Neural crest cell (in vitro differentiated cells): Measurements from ENCODE around the gene COMMD3. TPM values are rescaled to one million over a fixed set of nuclear protein-coding genes. Genes with fewer than 3 reads are reported as not detected.
A peak's percentile ranks its signal among the peaks of the same experiment; 100 is the strongest.

Source experiments
- DNase-seq: peaks from one replicate; pipeline ENCODE4 v3.0.0; 2021; ENCODE audit warnings: low read depth, mixed read lengths, low spot score
- H3K27ac Mint-ChIP-seq: one replicate; pipeline ENCODE4 v1.8.0; 2021; ENCODE audit warnings: mild to moderate bottlenecking, mixed read lengths; ENCODE audit not compliant: unreplicated experiment
- H3K27me3 Mint-ChIP-seq: 2 replicates; pipeline ENCODE4 v1.8.0; 2021; ENCODE audit warnings: low read depth, mild to moderate bottlenecking, mixed read lengths
- H3K36me3 Mint-ChIP-seq: 2 replicates; pipeline ENCODE4 v1.8.0; 2021; ENCODE audit warnings: low read depth, mild to moderate bottlenecking, mixed read lengths
- H3K4me1 Mint-ChIP-seq: 2 replicates; pipeline ENCODE4 v1.8.0; 2021; ENCODE audit warnings: mixed read lengths
- H3K4me3 Mint-ChIP-seq: one replicate; pipeline ENCODE4 v1.8.0; 2021; ENCODE audit warnings: mild to moderate bottlenecking, mixed read lengths
- H3K9me3 Mint-ChIP-seq: 2 replicates; pipeline ENCODE4 v1.8.0; 2021; ENCODE audit warnings: mixed read lengths
- total RNA-seq: library from RNA; stranded (reverse); gene quantifications from 2 replicates; pipeline ENCODE4 v1.2.1, GENCODE V29; 2021
- TF ChIP-seq, protein P1 (sequence below): fragments of 200-600 bp; sonication (generic); conservative IDR thresholded peaks from 2 replicates; pipeline ENCODE4 v1.5.0; 2021; ENCODE audit warnings: antibody characterized with exemption, mild to moderate bottlenecking

The COMMD3 gene
- total RNA-seq, 1 donor from 2014 or later, result 35.1 TPM

DNA sequence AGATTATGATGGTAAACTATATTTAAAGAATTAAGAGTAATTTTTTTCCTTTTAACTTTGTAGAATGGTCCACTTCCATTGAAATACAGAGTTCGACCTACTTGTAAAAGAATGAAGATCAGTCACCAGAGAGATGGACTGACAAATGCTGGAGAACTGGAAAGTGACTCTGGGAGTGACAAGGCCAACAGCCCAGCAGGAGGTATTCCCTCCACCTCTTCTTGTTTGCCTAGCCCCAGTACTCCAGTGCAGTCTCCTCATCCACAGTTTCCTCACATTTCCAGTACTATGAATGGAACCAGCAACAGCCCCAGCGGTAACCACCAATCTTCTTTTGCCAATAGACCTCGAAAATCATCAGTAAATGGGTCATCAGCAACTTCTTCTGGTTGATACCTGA lies 13.0 kb downstream of the COMMD3 start:
- Mint-ChIP-seq H3K36me3 (peaks cover 21% of the 10 kb centered on the region), H3K4me3 (no peak overlapping the region), H3K9me3 (peaks cover 3% of the 10 kb centered on the region), H3K4me1 (peaks cover 25% of the 10 kb centered on the region), H3K27me3 (peaks cover 58% of the 10 kb centered on the region), H3K27ac (no peak overlapping the region)
- TF ChIP-seq, protein P1, sequence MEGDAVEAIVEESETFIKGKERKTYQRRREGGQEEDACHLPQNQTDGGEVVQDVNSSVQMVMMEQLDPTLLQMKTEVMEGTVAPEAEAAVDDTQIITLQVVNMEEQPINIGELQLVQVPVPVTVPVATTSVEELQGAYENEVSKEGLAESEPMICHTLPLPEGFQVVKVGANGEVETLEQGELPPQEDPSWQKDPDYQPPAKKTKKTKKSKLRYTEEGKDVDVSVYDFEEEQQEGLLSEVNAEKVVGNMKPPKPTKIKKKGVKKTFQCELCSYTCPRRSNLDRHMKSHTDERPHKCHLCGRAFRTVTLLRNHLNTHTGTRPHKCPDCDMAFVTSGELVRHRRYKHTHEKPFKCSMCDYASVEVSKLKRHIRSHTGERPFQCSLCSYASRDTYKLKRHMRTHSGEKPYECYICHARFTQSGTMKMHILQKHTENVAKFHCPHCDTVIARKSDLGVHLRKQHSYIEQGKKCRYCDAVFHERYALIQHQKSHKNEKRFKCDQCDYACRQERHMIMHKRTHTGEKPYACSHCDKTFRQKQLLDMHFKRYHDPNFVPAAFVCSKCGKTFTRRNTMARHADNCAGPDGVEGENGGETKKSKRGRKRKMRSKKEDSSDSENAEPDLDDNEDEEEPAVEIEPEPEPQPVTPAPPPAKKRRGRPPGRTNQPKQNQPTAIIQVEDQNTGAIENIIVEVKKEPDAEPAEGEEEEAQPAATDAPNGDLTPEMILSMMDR, result no peak
- DNase-seq, result no peak

DNA sequence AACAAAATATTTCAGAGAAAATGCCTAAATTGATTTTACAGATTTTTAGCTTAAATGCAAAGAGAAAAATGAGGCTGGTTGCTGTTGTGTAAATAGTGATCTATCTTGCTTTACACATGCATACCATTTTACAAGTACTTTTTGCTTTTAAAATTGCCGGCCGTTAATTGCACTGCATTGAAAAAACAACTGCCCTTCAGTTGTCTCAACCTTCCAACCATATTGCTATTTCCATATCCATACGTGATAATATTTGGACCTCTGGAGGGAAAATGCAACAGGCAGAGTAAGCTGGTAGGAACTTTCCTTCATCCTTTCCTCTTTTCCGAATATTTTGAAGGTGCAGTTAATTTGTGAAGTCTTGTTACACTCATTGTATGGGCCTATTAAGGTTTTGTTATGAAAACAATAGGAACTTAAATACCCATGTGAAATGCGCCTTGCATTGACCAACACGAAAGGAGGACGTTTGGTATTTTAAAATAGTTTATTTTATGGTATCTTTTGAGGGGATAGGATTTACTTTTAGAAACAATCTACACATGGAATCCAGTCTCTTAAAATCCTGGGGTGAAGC lies 16.0 kb downstream of the COMMD3 start:
- peaks cover 70% of the 10 kb centered on the region for H3K27me3 Mint-ChIP-seq

DNA sequence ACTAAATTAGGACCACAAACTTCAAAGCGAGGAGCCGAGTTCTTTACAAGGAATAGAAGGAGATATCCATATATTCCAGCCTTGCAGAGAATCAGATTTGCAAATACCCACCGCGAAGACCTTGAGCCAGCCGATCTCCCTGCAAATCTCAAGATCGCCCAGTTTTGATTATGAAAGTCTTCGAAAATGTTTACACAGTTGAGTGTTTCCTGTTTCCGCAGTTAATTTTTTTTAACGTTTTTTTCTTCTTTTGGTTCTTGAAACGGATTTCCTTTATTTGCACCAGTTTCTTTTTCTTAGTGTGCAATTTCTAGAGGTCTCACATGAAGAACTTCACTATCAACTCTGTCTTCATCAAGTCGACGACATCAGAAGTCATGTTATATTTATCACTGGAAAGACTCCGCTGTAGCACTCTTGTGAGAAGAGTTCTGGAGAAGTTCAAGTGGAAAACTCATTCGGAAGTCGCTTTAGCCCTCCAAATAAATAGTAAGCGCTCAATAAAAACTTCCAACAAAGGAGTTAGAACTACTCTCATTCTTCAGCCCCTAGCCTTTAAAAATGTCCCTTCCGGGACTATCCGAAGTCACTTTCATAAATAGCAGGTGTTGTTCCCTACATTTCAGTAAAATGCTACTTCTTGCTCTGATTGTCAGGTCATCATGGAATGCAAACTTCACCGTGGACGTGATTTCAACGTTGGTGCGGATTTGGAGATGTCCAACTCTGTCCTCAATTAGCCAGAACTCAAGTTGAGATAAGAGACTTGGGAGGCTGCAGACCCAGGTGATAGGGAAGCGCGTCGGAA lies 17.2 kb downstream of the COMMD3 start:
- Mint-ChIP-seq H3K4me1 (peaks cover 13% of the 10 kb centered on the region), H3K9me3 (peaks cover 3% of the 10 kb centered on the region), H3K27me3 (peaks cover 79% of the 10 kb centered on the region), H3K4me3 (peak overlapping the region; percentile 60), H3K36me3 (peaks cover 19% of the 10 kb centered on the region), H3K27ac (no peak overlapping the region)
- TF ChIP-seq, protein P1, result no peak
- DNase-seq, result no peak

More for the DNA sequence above, 16.0 kb downstream of the COMMD3 start:
- peaks cover 21% of the 10 kb centered on the region for H3K36me3 Mint-ChIP-seq
- peaks cover 3% of the 10 kb centered on the region for H3K9me3 Mint-ChIP-seq
- H3K27ac Mint-ChIP-seq, result no peak overlapping the region
- no peak for DNase-seq
- no peak overlapping the region for H3K4me3 Mint-ChIP-seq
- TF ChIP-seq, protein P1, result no peak
- H3K4me1 Mint-ChIP-seq, result peaks cover 9% of the 10 kb centered on the region

DNA sequence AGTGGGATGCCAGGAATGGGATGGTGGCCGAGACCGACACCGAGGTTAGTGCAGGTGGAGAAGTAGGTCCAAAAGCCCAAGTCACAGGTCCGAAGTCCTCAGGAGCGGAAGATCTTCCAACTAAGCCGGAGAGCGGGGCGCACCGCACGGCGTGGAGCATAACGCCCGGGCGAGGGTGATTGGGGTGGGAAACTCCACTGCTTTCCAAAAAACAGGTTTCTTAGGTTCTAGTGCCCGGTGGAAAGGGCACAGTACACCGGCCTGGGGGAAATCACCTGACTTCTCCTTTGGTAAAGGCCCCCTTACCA lies 17.7 kb downstream of the COMMD3 start:
- Mint-ChIP-seq H3K9me3 (peaks cover 3% of the 10 kb centered on the region), H3K27me3 (peaks cover 85% of the 10 kb centered on the region), H3K4me1 (peaks cover 13% of the 10 kb centered on the region), H3K36me3 (peaks cover 19% of the 10 kb centered on the region), H3K27ac (no peak overlapping the region), H3K4me3 (peak overlapping the region; percentile 60)
- TF ChIP-seq, protein P1, result no peak
- no peak for DNase-seq

DNA sequence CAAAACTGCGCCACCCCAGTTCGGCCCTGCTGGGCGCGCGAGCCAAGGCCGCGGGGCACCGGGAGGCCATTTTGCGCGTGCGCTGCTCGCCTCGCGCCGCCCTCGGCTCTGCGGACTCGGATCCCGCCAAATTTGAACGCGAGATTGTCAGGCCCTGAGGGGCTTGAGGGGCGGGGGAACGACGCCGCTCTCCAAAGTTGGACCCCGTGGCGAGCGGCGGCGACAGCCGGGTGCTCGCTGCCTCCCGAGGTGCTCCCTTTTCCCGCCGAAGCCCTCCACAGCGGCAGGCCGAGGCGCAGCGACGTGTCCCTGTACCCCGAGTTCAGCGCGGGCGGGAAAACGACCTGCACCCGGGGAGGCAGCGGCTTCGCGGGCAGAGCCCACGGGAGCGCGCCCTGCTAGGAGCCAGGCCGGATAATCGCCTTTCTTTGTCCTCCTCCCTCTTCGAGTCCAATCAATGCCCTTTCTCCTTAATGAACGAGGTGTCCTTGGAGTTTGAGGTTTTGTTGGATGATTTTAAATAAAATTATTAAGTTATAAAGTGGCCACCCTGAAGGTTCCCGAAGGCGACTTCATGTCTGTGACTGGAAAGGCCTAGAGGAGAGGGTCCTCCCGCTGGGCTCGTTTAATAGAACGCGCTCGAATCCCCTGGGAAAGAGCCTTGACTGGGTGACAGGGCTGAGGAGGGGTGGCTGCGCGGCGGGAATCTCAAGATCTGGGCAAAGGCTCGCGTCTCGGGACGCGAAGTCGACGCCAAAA lies 18.4 kb downstream of the COMMD3 start:
- TF ChIP-seq, protein P1, result no peak
- peaks cover 3% of the 10 kb centered on the region for H3K9me3 Mint-ChIP-seq
- DNase-seq, result no peak
- H3K36me3 Mint-ChIP-seq, result peaks cover 14% of the 10 kb centered on the region
- H3K27ac Mint-ChIP-seq, result no peak overlapping the region
- H3K27me3 Mint-ChIP-seq, result peaks cover 90% of the 10 kb centered on the region
- peaks cover 13% of the 10 kb centered on the region for H3K4me1 Mint-ChIP-seq
- H3K4me3 Mint-ChIP-seq, result peak overlapping the region; percentile 85
